Activated CD4-positive, alpha-beta T cell treated with anti-CD3 and anti-CD28 coated beads, Interleukin-2, amount 50 U/mL, for 24 hours (primary cell): ENCODE data around the gene AATF.

Experiments used
- DNase-seq, 2 donors: peaks; one replicate each; pipeline ENCODE4 v3.0.0-alpha.2; 2020; ENCODE audit warnings: low read depth in 1 of 2, low spot score in 1 of 2

AATF gene

GRCh38 chr17:36929851-36930582, 18.7 kb upstream of the AATF start:
- no peak for DNase-seq

- DNase-seq, result no peak
Observed at GRCh38 chr17:36930583-36930900, 18.2 kb upstream of the AATF start.

- DNase-seq, result no peak
Observed at GRCh38 chr17:36931096-36931696, 17.6 kb upstream of the AATF start.

- no peak for DNase-seq
Observed at GRCh38 chr17:36931697-36932382, 16.9 kb upstream of the AATF start.

- no peak for DNase-seq
Observed at GRCh38 chr17:36932383-36932693, 16.4 kb upstream of the AATF start.

- no peak for DNase-seq
Observed at GRCh38 chr17:36932694-36933511, 15.9 kb upstream of the AATF start.

- DNase-seq, result no peak
Observed at GRCh38 chr17:36933512-36934143, 15.1 kb upstream of the AATF start.

GRCh38 chr17:36934144-36934691, 14.5 kb upstream of the AATF start:
- DNase-seq, result no peak

GRCh38 chr17:36934692-36935630, 13.8 kb upstream of the AATF start:
- DNase-seq, result no peak

GRCh38 chr17:36935671-36936454, 12.9 kb upstream of the AATF start:
- DNase-seq, result no peak

- DNase-seq, result no peak
Observed at GRCh38 chr17:36936455-36937000, 12.2 kb upstream of the AATF start.

GRCh38 chr17:36937001-36937958, 11.5 kb upstream of the AATF start, which contains the start of gene LHX1:
LHX1 (plus strand) TSS chr17:36937475; CDS start chr17:36938198, 723 bp downstream.
- no peak for DNase-seq

GRCh38 chr17:36937959-36938565, 10.7 kb upstream of the AATF start:
- peak in 1 of 2 donors; percentile 8 for DNase-seq

GRCh38 chr17:36938566-36939051, 10.1 kb upstream of the AATF start:
- DNase-seq, result no peak

- DNase-seq, result no peak
Observed at GRCh38 chr17:36939052-36939801, 9.5 kb upstream of the AATF start.

GRCh38 chr17:36939802-36940312, 8.9 kb upstream of the AATF start:
- DNase-seq, result no peak
